Fibroblast of the conjunctiva (primary cell): ENCODE data around the gene GALNT8.
"Not testable (repeated sequence)": the region's sequence is repeated elsewhere in the genome, so short reads cannot be mapped to it uniquely, and the experiment has no call there.

Experiments
- DNase-seq: peaks from one replicate; pipeline ENCODE4 v3.0.0-alpha.2; 2010; ENCODE audit warnings: low read depth

The GALNT8 gene

GRCh38 chr12:4719821-4720636 lies at the start of gene GALNT8:
Gene GALNT8, plus strand, starts transcription at chr12:4720400. Its CDS starts 278 bp downstream, at chr12:4720678.
- no peak for DNase-seq

- no peak for DNase-seq
Observed at GRCh38 chr12:4679711-4680110, 40.5 kb upstream of the GALNT8 start.

DNA sequence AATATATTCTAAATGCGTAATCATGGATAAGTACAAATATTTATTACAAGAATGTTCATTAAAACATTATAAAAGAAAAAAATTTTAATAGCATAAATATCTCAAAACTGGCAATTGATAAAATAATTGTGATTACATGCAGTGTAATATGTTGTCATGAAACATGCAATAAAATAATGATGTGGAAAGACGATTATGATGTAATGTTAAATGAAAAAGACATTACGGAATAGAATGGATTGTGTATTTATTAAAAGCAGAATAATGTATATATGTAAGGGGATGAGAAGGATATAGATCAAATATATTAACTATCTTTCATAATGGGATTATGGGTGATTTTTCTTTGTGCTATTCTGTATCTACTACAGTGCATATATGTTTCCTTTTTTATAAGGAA lies 38.5 kb upstream of the GALNT8 start:
- DNase-seq, result no peak

GRCh38 chr12:4685317-4685716 lies 34.9 kb upstream of the GALNT8 start:
- DNase-seq, result no peak

DNA sequence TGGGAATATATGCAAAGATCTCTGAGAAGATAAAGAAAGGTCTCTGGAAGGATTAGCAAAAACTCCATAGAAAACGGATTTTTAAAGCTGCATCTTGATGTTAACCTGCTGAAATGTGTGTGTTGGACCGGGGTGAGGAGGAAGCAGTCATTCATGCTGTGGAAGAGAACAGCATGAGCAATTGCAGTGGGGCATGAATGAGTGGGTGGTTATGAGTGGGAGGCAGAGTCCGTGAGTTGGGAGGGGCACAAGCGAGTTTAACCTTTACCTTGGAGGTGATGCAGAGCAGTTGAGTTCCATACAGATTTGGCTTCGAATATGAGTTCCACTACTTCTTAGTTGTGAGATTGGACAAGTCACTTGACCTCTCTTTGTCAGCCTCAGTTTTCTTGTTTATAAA lies 29.4 kb upstream of the GALNT8 start:
- DNase-seq, result no peak

DNA sequence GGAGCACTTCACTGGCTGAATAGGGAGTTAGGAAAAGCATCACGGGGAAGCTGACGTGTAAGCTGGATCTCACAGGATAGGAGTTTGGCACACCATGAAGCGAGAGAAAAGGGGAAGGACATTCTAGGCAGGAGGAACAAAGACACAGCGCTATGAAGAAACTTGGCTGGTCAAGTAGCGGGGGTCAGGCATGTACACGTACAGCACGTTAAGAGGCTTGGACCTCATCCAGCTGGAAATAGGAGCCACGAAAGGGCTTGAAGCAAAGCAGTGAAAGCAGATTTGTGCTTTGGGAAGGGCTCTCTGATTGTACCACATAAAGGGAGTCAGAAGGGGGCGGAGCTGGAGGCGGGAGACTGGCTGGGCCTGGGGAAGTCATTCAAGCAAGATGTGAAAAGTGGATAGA lies 19.6 kb upstream of the GALNT8 start:
- no peak for DNase-seq

DNA sequence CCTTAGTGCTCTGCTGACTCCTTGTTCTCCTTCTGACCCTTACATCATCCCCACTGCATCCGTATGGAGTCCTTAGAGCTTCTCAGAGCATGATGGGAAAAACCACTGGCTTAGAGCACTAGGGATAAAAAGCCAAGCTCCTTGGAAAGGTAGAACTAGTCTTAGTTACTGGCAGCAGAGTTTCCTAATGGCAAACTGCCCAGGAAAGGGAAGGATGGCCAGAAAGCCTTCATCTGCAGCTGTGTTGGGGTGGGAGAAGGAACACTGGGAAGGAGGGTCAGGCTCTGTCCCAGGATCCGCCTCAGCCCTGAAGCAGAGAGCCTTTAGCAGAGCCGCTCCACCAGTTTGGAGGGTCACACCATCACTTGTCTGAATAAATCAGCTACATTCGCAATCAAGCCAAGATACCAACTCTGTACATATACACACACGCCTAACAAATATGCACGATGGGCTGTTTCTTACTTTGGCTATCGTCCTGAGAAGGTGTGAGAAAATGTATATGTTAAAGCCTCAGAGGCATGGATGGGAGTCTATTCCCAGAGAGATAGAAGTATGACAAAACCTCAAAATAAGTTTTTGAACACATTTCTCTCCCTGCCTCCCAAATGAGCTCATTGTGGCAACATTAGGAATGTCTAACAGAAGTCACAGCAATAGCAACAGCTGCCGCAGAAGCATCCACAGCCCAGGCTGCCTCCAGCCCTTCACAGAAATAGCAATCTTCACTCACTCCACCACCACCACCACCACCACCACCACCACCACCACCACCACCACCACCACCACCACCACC lies 18.6 kb upstream of the GALNT8 start:
- no peak for DNase-seq

DNA sequence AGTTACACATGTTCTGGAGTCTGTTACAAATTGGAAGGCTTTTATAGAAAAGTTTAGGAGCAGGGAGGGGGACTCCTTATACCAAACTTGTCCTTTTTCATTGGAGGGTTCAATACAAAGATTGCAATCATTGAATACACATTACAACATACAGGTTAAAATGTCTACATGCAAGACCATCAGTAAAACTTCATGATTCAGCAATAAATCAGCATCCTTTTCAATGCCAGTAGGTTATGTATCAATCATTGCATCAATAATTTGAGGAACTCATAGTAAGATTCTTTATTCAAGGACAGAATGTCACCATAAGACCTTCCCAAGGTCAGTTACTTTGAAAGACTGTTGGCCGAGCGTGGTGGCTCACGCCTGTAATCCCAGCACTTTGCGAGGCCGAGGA lies 16.5 kb upstream of the GALNT8 start:
- DNase-seq, result no peak

- DNase-seq, result no peak
Observed at GRCh38 chr12:4705824-4706223, 14.4 kb upstream of the GALNT8 start.

DNA sequence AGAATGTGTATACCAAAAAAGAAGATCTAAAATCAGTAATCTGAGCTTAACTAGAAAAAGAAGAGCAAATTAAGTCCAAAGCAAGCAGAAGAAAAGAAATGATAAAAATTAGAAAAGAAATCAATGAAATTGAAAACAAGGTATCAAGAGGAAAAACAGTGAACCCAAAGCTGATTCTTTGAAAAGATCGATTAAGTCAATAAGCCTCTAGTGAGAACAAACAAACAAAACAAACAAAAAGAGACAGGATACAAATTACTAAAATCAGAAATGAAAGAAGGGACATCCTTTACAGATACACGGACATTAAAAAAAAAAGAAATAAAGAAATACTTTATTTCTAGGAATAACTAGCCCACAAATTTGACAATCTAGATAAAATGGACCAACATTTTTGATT lies 12.9 kb upstream of the GALNT8 start:
- DNase-seq, result no peak

DNA sequence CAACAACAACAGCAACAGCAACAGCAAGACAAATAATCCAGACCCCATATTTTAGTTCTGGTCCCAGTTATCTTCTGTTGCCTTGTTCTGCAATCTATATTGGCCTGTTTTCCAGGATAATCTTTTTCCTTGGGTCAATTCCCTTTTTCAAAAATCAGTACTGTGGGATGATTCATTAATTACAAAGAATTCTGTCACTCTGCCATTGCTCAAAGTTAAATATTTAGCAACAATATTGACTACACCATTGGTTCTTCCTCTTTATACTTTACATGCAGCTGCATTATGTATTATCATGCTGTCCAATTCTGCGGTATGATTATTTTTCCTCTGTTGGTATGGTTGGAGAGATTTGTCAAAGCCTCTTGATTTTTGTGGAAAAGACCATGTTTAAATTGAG lies 10.1 kb upstream of the GALNT8 start:
- DNase-seq, result no peak

DNA sequence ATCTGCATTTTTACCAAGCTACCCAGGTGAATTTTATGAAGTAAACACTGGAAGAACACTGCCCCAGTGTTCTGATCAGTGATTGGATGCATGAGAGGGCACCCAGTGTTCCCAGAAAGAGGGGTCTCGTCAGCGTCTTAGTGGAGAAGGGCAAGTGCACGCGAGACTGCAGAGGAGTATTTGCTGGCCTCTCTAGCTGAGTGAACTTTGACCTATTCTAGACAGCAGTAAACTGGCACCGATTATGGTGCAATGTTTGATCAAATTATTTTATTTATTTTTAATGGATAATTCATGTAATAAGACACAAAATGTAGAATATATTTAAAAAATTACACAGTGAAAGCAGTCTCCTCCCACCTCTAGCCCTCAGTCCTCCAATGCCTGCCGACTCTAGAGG lies 5.3 kb upstream of the GALNT8 start:
- DNase-seq, result no peak

GRCh38 chr12:4717806-4718205 lies 2.4 kb upstream of the GALNT8 start:
- DNase-seq, result no peak

- DNase-seq, result no peak
Observed at GRCh38 chr12:4720637-4720995, 416 bp downstream of the GALNT8 start.

GRCh38 chr12:4721587-4721986 lies 1.4 kb downstream of the GALNT8 start:
- DNase-seq, result not testable (repeated sequence)

DNA sequence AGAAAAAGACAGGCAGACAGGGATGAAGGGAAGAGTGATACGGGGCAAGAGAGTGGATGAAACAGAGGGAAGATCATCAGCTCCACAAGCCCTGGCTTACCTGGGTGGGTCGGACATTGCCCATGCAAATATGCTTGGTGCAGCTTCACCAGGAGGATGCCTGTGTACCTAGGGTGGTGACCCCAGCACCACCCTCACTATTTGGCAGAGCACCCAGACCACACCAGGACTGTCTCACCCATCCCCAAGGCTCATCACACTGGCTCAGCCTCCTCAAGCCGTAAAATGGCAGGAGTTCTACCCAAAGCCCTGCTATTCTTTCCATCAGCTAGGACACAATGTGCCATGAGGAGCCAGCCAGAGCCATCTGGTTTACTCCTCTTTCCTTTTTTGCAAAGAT lies 3.0 kb downstream of the GALNT8 start:
- DNase-seq, result no peak

- no peak for DNase-seq
Observed at GRCh38 chr12:4725057-4725456, 4.9 kb downstream of the GALNT8 start.

GRCh38 chr12:4734625-4735340 lies 14.6 kb downstream of the GALNT8 start:
- DNase-seq, result no peak

DNA sequence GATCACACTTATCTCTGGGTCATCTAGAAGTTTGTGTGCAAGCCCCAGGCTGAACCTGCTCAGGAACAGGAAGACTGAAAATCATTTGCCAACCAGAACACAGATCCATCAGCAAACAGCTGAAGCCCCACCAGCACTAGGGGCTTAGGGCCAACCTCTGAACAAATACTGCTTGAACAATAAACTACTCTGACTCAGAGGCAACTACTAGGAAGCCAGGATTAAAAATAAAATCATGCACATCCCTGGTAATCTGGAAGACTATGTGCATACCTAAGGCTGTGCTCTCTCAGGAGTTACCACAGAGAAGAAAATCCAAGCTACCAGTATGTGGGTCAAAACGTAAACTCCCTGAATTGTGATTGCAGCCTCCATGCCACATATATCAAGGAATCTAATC lies 15.9 kb downstream of the GALNT8 start:
- no peak for DNase-seq

GRCh38 chr12:4738541-4738940 lies 18.3 kb downstream of the GALNT8 start:
- no peak for DNase-seq

GRCh38 chr12:4742416-4742970 lies 22.3 kb downstream of the GALNT8 start:
- no peak for DNase-seq

DNA sequence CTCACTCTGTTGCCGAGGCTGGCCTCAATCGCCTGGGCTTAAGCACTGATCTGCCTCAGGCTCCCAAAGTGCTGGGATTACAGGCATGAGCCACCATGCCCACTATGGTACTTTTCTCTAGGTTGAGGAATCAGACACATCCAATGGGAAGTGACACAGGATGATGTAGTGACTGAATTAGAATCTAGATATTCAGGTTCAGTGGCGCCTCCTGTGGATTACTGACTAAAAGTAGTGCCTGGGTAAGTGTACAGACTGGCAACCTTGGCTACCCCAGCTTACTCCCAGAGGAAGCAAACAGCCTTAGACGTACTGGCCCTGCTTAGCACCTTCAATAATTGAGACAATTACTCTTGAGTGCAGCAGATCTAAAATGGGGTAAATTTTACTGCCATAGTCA lies 22.8 kb downstream of the GALNT8 start:
- no peak for DNase-seq

DNA sequence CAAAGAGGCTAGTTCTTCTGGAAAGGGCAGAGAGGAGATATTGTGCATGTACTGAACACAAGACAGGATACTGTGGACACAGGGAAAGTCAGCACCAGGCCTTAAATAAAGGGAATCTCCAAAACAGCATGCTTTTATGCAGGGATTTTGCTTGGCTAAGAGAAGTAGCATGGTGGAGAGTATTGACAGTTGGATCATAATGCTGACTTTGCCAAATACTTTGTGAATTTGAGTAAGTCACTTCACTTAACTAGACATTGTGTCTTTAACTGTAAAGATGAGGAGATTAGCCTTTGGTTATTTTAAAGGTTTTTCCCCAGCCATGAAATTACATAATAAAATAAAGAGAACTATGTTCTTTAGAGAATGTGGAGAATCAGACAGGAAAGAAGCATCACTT lies 24.5 kb downstream of the GALNT8 start:
- DNase-seq, result no peak
